Naive thymus-derived CD8-positive, alpha-beta T cell (primary cell): ENCODE data around the gene CBLN2. TPM values are rescaled to one million over a fixed set of nuclear protein-coding genes. Genes with fewer than 3 reads are reported as not detected.

Source experiments
- ATAC-seq, 2 donors: fragments of 150-1000 bp; cut with Tn5 transposase in 1 of 2; sonication (Bioruptor Pico), chemical (Tn5 transposase) in 1 of 2; 1 replicate in 1 of 2; 2 replicates in 1 of 2; pipeline ENCODE4 v1.10.0; 2021; ENCODE audit warnings: mild to moderate bottlenecking in 2 of 2, moderate library complexity in 2 of 2
- POLR2A ChIA-PET: fragments of 350-600 bp; sonication (Branson Sonifier 250); formaldehyde crosslinking; loops from one replicate; lab custom pipeline; 2021; ENCODE audit warnings: antibody characterized with exemption; lab: Charles Lee
- DNase-seq, 10 donors: peaks; one replicate each; pipeline versions ENCODE4 v3.0.0 to v3.0.0-alpha.2; 2020 to 2022
- H3K27ac Mint-ChIP-seq, 10 donors: one replicate each; pipeline ENCODE4 v1.8.0; 2020 to 2022; ENCODE audit warnings: mild to moderate bottlenecking in 10 of 10, mixed read lengths in 10 of 10, moderate library complexity in 4 of 10, inconsistent platforms in 1 of 10
- H3K27me3 Mint-ChIP-seq, 5 donors: one replicate each; pipeline ENCODE4 v1.8.0; 2021 to 2022; ENCODE audit warnings: mixed read lengths in 5 of 5
- H3K36me3 Mint-ChIP-seq, 3 donors: one replicate each; pipeline ENCODE4 v1.8.0; 2020 to 2022; ENCODE audit warnings: mixed read lengths in 3 of 3, mild to moderate bottlenecking in 2 of 3, inconsistent platforms in 1 of 3
- H3K4me1 Mint-ChIP-seq, 4 donors: one replicate each; pipeline ENCODE4 v1.8.0; 2021 to 2022; ENCODE audit warnings: mixed read lengths in 4 of 4
- H3K4me3 Mint-ChIP-seq, 10 donors: one replicate each; pipeline ENCODE4 v1.8.0; 2020 to 2022; ENCODE audit warnings: mild to moderate bottlenecking in 10 of 10, mixed read lengths in 10 of 10, moderate library complexity in 6 of 10, inconsistent platforms in 1 of 10
- H3K9me3 Mint-ChIP-seq, 9 donors: one replicate each; pipeline ENCODE4 v1.8.0; 2020 to 2022; ENCODE audit warnings: mixed read lengths in 9 of 9, mild to moderate bottlenecking in 3 of 9, inconsistent platforms in 1 of 9, moderate library complexity in 1 of 9
- polyA plus RNA-seq, 3 donors: library from polyadenylated mRNA; unstranded; fragments of 300-500 nt; fragmentation: Illumina TruSeq; gene quantifications; one replicate each; pipeline ENCODE4 v1.2.3, GENCODE V29; 2021
- total RNA-seq, 8 experiments: library from RNA in 2 of 8; stranded (reverse) in 2 of 8; gene quantifications; one replicate each; pipeline ENCODE4 v1.2.3 and lab custom pipeline; 2021 to 2026

Gene CBLN2
- total RNA-seq (not detected), polyA plus RNA-seq (not detected), total RNA-seq (lab: John Stamatoyannopoulos, UW) (0 reads per million in 6 experiments)

- H3K4me1 Mint-ChIP-seq, result peaks cover 2 to 16% (median 8%) of the 10 kb centered on the region in 4 donors
- ATAC-seq (no peak), DNase-seq (no peak)
- H3K4me3 Mint-ChIP-seq, result peak within 1 kb of the TSS in 9 of 10 donors; percentile 8 to 63 (median 46)
- peaks cover 23 to 59% (median 39%) of the 10 kb centered on the region in 5 donors for H3K27me3 Mint-ChIP-seq
- peaks cover 0 to 11% (median 0%) of the 10 kb centered on the region in 9 donors for H3K9me3 Mint-ChIP-seq
- H3K36me3 Mint-ChIP-seq, result peaks cover 0 to 2% (median 0%) of the 10 kb centered on the region in 3 donors
- H3K27ac Mint-ChIP-seq, result no peak within 1 kb of the TSS
- POLR2A ChIA-PET, result no interaction called here
Measured at GRCh38 chr18:72544092-72544886, at the start of gene CBLN2. Gene CBLN2, minus strand, starts transcription at chr18:72544342. Its CDS starts 2,182 bp downstream, at chr18:72542160.

- DNase-seq (no peak), ATAC-seq (no peak)
- H3K9me3 Mint-ChIP-seq, result peaks cover 0 to 15% (median 0%) of the 10 kb centered on the region in 9 donors
- peaks cover 0 to 2% (median 0%) of the 10 kb centered on the region in 5 donors for H3K27me3 Mint-ChIP-seq
- H3K4me3 Mint-ChIP-seq, result no peak overlapping the region
- H3K4me1 Mint-ChIP-seq, result no peaks in the 10 kb centered on the region
- H3K27ac Mint-ChIP-seq, result no peak overlapping the region
- no peaks in the 10 kb centered on the region for H3K36me3 Mint-ChIP-seq
- POLR2A ChIA-PET, result no interaction called here
Measured at GRCh38 chr18:72588360-72588759, 44.2 kb upstream of the CBLN2 start.

GRCh38 chr18:72584787-72585186 lies 40.6 kb upstream of the CBLN2 start:
- H3K4me1 Mint-ChIP-seq, result no peaks in the 10 kb centered on the region
- no peak overlapping the region for H3K4me3 Mint-ChIP-seq
- POLR2A ChIA-PET, result no interaction called here
- no peak overlapping the region for H3K27ac Mint-ChIP-seq
- peaks cover 0 to 15% (median 0%) of the 10 kb centered on the region in 9 donors for H3K9me3 Mint-ChIP-seq
- peaks cover 0 to 2% (median 0%) of the 10 kb centered on the region in 5 donors for H3K27me3 Mint-ChIP-seq
- H3K36me3 Mint-ChIP-seq, result no peaks in the 10 kb centered on the region
- ATAC-seq, result no peak
- DNase-seq, result no peak

GRCh38 chr18:72581976-72582375 lies 37.8 kb upstream of the CBLN2 start:
- peaks cover 0 to 3% (median 0%) of the 10 kb centered on the region in 9 donors for H3K9me3 Mint-ChIP-seq
- POLR2A ChIA-PET, result no interaction called here
- no peaks in the 10 kb centered on the region for H3K36me3 Mint-ChIP-seq
- DNase-seq (no peak), ATAC-seq (no peak)
- no peaks in the 10 kb centered on the region for H3K4me1 Mint-ChIP-seq
- H3K27me3 Mint-ChIP-seq, result peaks cover 0 to 2% (median 0%) of the 10 kb centered on the region in 5 donors
- H3K4me3 Mint-ChIP-seq, result no peak overlapping the region
- no peak overlapping the region for H3K27ac Mint-ChIP-seq

GRCh38 chr18:72572896-72573295 lies 28.8 kb upstream of the CBLN2 start:
- Mint-ChIP-seq H3K4me3 (no peak overlapping the region), H3K4me1 (no peaks in the 10 kb centered on the region), H3K36me3 (no peaks in the 10 kb centered on the region), H3K27ac (no peak overlapping the region), H3K27me3 (peaks cover 0 to 11% (median 0%) of the 10 kb centered on the region in 5 donors), H3K9me3 (peaks cover 0 to 11% (median 0%) of the 10 kb centered on the region in 9 donors)
- no peak for ATAC-seq
- DNase-seq, result no peak
- POLR2A ChIA-PET, result no interaction called here

- H3K36me3 Mint-ChIP-seq, result no peaks in the 10 kb centered on the region
- H3K27ac Mint-ChIP-seq, result no peak overlapping the region
Measured at GRCh38 chr18:72566290-72566689, 22.1 kb upstream of the CBLN2 start.

GRCh38 chr18:72555968-72556367 lies 11.8 kb upstream of the CBLN2 start:
- POLR2A ChIA-PET, result no interaction called here
- H3K4me3 Mint-ChIP-seq, result no peak overlapping the region
- H3K27me3 Mint-ChIP-seq, result no peaks in the 10 kb centered on the region
- H3K27ac Mint-ChIP-seq, result no peak overlapping the region
- no peaks in the 10 kb centered on the region for H3K4me1 Mint-ChIP-seq
- ATAC-seq (no peak), DNase-seq (no peak)
- H3K9me3 Mint-ChIP-seq, result no peaks in the 10 kb centered on the region
- H3K36me3 Mint-ChIP-seq, result no peaks in the 10 kb centered on the region

More at GRCh38 chr18:72566290-72566689, 22.1 kb upstream of the CBLN2 start:
- H3K9me3 Mint-ChIP-seq, result peaks cover 0 to 20% (median 8%) of the 10 kb centered on the region in 9 donors
- no peak overlapping the region for H3K4me3 Mint-ChIP-seq
- POLR2A ChIA-PET, result no interaction called here
- H3K4me1 Mint-ChIP-seq, result no peaks in the 10 kb centered on the region
- ATAC-seq (no peak), DNase-seq (no peak)
- peaks cover 0 to 4% (median 0%) of the 10 kb centered on the region in 5 donors for H3K27me3 Mint-ChIP-seq

- H3K9me3 Mint-ChIP-seq, result peaks cover 0 to 2% (median 0%) of the 10 kb centered on the region in 9 donors
- H3K36me3 Mint-ChIP-seq, result no peaks in the 10 kb centered on the region
- no peak overlapping the region for H3K4me3 Mint-ChIP-seq
- H3K4me1 Mint-ChIP-seq, result no peaks in the 10 kb centered on the region
- no peak for DNase-seq
- ATAC-seq, result no peak
- no peaks in the 10 kb centered on the region for H3K27me3 Mint-ChIP-seq
- H3K27ac Mint-ChIP-seq, result no peak overlapping the region
- POLR2A ChIA-PET, result no interaction called here
Measured at GRCh38 chr18:72555101-72555500, 11.0 kb upstream of the CBLN2 start.

- no peak overlapping the region for H3K27ac Mint-ChIP-seq
- POLR2A ChIA-PET, result no interaction called here
- peaks cover 2 to 16% (median 8%) of the 10 kb centered on the region in 4 donors for H3K4me1 Mint-ChIP-seq
- peaks cover 0 to 11% (median 0%) of the 10 kb centered on the region in 9 donors for H3K9me3 Mint-ChIP-seq
- peaks cover 0 to 2% (median 0%) of the 10 kb centered on the region in 3 donors for H3K36me3 Mint-ChIP-seq
- DNase-seq (no peak), ATAC-seq (no peak)
- H3K27me3 Mint-ChIP-seq, result peaks cover 23 to 59% (median 43%) of the 10 kb centered on the region in 5 donors
- peak overlapping the region in 9 of 10 donors; percentile 8 to 63 (median 46) for H3K4me3 Mint-ChIP-seq
Measured at GRCh38 chr18:72543357-72544055, 636 bp downstream of the CBLN2 start.

- peaks cover 2 to 16% (median 8%) of the 10 kb centered on the region in 4 donors for H3K4me1 Mint-ChIP-seq
- peak overlapping the region in 7 of 10 donors; percentile 26 to 67 (median 41) for H3K4me3 Mint-ChIP-seq
- POLR2A ChIA-PET, result no interaction called here
- H3K9me3 Mint-ChIP-seq, result peaks cover 0 to 11% (median 0%) of the 10 kb centered on the region in 9 donors
- peaks cover 23 to 59% (median 43%) of the 10 kb centered on the region in 5 donors for H3K27me3 Mint-ChIP-seq
- ATAC-seq (no peak), DNase-seq (no peak)
- no peak overlapping the region for H3K27ac Mint-ChIP-seq
- H3K36me3 Mint-ChIP-seq, result peaks cover 0 to 2% (median 0%) of the 10 kb centered on the region in 3 donors
Measured at GRCh38 chr18:72542984-72543356, 1.2 kb downstream of the CBLN2 start.

- peaks cover 25 to 59% (median 45%) of the 10 kb centered on the region in 5 donors for H3K27me3 Mint-ChIP-seq
Measured at GRCh38 chr18:72542342-72542741, 1.8 kb downstream of the CBLN2 start.

GRCh38 chr18:72541871-72542332 lies 2.2 kb downstream of the CBLN2 start:
- H3K27me3 Mint-ChIP-seq, result peaks cover 23 to 59% (median 44%) of the 10 kb centered on the region in 5 donors
- ATAC-seq, result no peak
- peak overlapping the region in 1 of 10 donors; percentile 2 for H3K4me3 Mint-ChIP-seq
- DNase-seq, result no peak
- no peak overlapping the region for H3K27ac Mint-ChIP-seq
- H3K4me1 Mint-ChIP-seq, result peaks cover 2 to 16% (median 8%) of the 10 kb centered on the region in 4 donors
- H3K36me3 Mint-ChIP-seq, result peaks cover 0 to 2% (median 0%) of the 10 kb centered on the region in 3 donors
- H3K9me3 Mint-ChIP-seq, result peaks cover 0 to 11% (median 0%) of the 10 kb centered on the region in 9 donors
- POLR2A ChIA-PET, result no interaction called here

More at GRCh38 chr18:72542342-72542741, 1.8 kb downstream of the CBLN2 start:
- Mint-ChIP-seq H3K4me1 (peaks cover 2 to 16% (median 8%) of the 10 kb centered on the region in 4 donors), H3K27ac (no peak overlapping the region), H3K4me3 (peak overlapping the region in 2 of 10 donors; percentile 41 to 58), H3K9me3 (peaks cover 0 to 11% (median 0%) of the 10 kb centered on the region in 9 donors), H3K36me3 (peaks cover 0 to 2% (median 0%) of the 10 kb centered on the region in 3 donors)
- POLR2A ChIA-PET, result no interaction called here
- ATAC-seq (no peak), DNase-seq (no peak)
